Posterior vena cava (tissue), 2 donors: ENCODE measurements around the gene SEC24C. TPM values are rescaled to one million over a fixed set of nuclear protein-coding genes. Genes with fewer than 3 reads are reported as not detected.

Source experiments
- total RNA-seq, 2 donors: library from RNA; stranded (reverse); fragmentation: NEBNext Ultra II Directional; extraction: Animal tissue kit (Norgen Biotek cat#: 25700); gene quantifications; one replicate each; pipeline ENCODE4 v1.2.1, GENCODE V29; 2021
- donor health status: DM: yes; HTN: yes; CAD: no.
- donor health status: DM: yes; HTN: yes; CAD: no.

The SEC24C gene
- total RNA-seq, 2 donors from 2014 or later, result 51.3 to 51.4 TPM

Other genes starting within 250 kb of the SEC24C start
- gene PPP3CB, start 248.3 kb upstream of the SEC24C start, total RNA-seq, result 10 to 100 TPM; 70.4 to 76.3 TPM
- gene USP54, start 153.0 kb upstream of the SEC24C start, total RNA-seq, result 10 to 100 TPM; 53.9 to 58.3 TPM
- 1 to 10 TPM; 2.8 to 3.3 TPM for gene MYOZ1, start 102.9 kb upstream of the SEC24C start, total RNA-seq
- gene SYNPO2L, start 88.3 kb upstream of the SEC24C start, total RNA-seq, result 1 to 10 TPM; 3.1 to 4.7 TPM
- gene AGAP5, start 46.3 kb upstream of the SEC24C start, total RNA-seq, result 1 to 10 TPM; 7.3 to 7.8 TPM
- 10 to 100 TPM; 15.1 to 18.8 TPM for gene CHCHD1, start 37.7 kb downstream of the SEC24C start, total RNA-seq
- 10 to 100 TPM; 73.4 to 92.0 TPM for gene ZSWIM8, start 41.2 kb downstream of the SEC24C start, total RNA-seq
- 10 to 100 TPM; 23.4 to 24.4 TPM for gene NDST2, start 67.2 kb downstream of the SEC24C start, total RNA-seq
- 10 to 100 TPM; 70.1 to 78.8 TPM for gene CAMK2G, start 130.2 kb downstream of the SEC24C start, total RNA-seq
- gene PLAU, start 166.8 kb downstream of the SEC24C start, total RNA-seq, result 10 to 100 TPM; 34.2 to 36.7 TPM